ENCODE measurements around the gene HDAC7.

- TF ChIP-seq POLR2A (IDR thresholded peaks at IDR 0.05; ENCODE audit: low read depth, low read length) (no peak), POLR2AphosphoS5 (IDR thresholded peaks at IDR 0.05; ENCODE audit: low read depth, low read length) (no peak)
These were observed 23.8 kb downstream of the HDAC7 start for GRCh38 chr12:47795814-47796411.
